PC-9 (cell line): ENCODE results near the gene MYO5A.

Source experiments
- CTCF ChIP-seq: fragments of 200-600 bp; sonication (generic); conservative IDR thresholded peaks from 2 replicates; pipeline ENCODE4 v1.6.1; 2017; ENCODE audit warnings: mixed run types, antibody characterized with exemption, mild to moderate bottlenecking, moderate library complexity
- EZH2 ChIP-seq: fragments of 200-600 bp; sonication (generic); IDR thresholded peaks from 2 replicates; pipeline ENCODE4 v1.8.0; 2017; ENCODE audit warnings: antibody characterized with exemption, low read depth

- TF ChIP-seq CTCF (no peak), EZH2 (no peak)
These were observed 110.7 kb downstream of the MYO5A start for GRCh38 chr15:52417957-52418356.
